Activated CD4-positive, alpha-beta T cell treated with anti-CD3 and anti-CD28 coated beads for 36 hours (primary cell): ENCODE data around the gene MYO1B. TPM values are rescaled to one million over a fixed set of nuclear protein-coding genes. Genes with fewer than 3 reads are reported as not detected.

Experiments
- ATAC-seq: fragments of 200-7000 bp; cut with Tn5 transposase; one replicate; pipeline ENCODE4 v1.10.0; 2021; ENCODE audit warnings: mild to moderate bottlenecking, moderate library complexity
- CTCF ChIA-PET: fragments of 350-600 bp; sonication (Branson Sonifier 250); formaldehyde crosslinking; loops from one replicate; lab custom pipeline; 2021; ENCODE audit warnings: antibody characterized with exemption; lab: Charles Lee
- POLR2A ChIA-PET: fragments of 350-600 bp; sonication (Branson Sonifier 250); formaldehyde crosslinking; loops from one replicate; lab custom pipeline; 2021; ENCODE audit warnings: antibody characterized with exemption, inconsistent platforms; lab: Charles Lee
- DNase-seq: peaks from one replicate; pipeline ENCODE4 v3.0.0-alpha.2; 2020
- H3K27ac Mint-ChIP-seq: one replicate; pipeline ENCODE4 v1.8.0; 2021; ENCODE audit warnings: mixed read lengths
- H3K27me3 Mint-ChIP-seq: one replicate; pipeline ENCODE4 v1.8.0; 2021; ENCODE audit warnings: mixed read lengths
- H3K36me3 Mint-ChIP-seq: one replicate; pipeline ENCODE4 v1.8.0; 2021; ENCODE audit warnings: low read depth, mixed read lengths
- H3K4me1 Mint-ChIP-seq: one replicate; pipeline ENCODE4 v1.8.0; 2021; ENCODE audit warnings: mixed read lengths
- H3K4me3 Mint-ChIP-seq: one replicate; pipeline ENCODE4 v1.8.0; 2021; ENCODE audit warnings: mild to moderate bottlenecking, moderate library complexity, mixed read lengths
- H3K9me3 Mint-ChIP-seq: one replicate; pipeline ENCODE4 v1.8.0; 2021; ENCODE audit warnings: low read depth, mixed read lengths
- intact Hi-C, 2 experiments: fragments of 100-400 bp; cut with DNase I in 1 of 2; cut with micrococcal nuclease in 1 of 2; formaldehyde crosslinking; loops; one replicate each; pipeline versions ENCODE4 v1.14.2 to v1.15.1; 2022 to 2024; cut with DNase I, micrococcal nuclease
- total RNA-seq, 2 experiments: library from RNA; stranded (reverse); gene quantifications; one replicate each; pipeline ENCODE4 v1.2.3, GENCODE V29; 2021

MYO1B gene
- total RNA-seq, 2 experiments from 2014 or later, result 29.7 to 36.7 TPM

GRCh38 chr2:191212119-191212518 is 33.1 kb upstream of the MYO1B start:
- Mint-ChIP-seq H3K4me1 (peaks cover 2% of the 10 kb centered on the region), H3K27ac (no peak overlapping the region), H3K9me3 (peaks cover 17% of the 10 kb centered on the region), H3K4me3 (no peak overlapping the region), H3K27me3 (no peaks in the 10 kb centered on the region), H3K36me3 (peaks cover 6% of the 10 kb centered on the region)
- DNase-seq (no peak), ATAC-seq (no peak)
- ChIA-PET POLR2A (no interaction called here), CTCF (no interaction called here)
- intact Hi-C loops, result no loop called here

GRCh38 chr2:191213333-191213732 is 31.9 kb upstream of the MYO1B start:
- no peak overlapping the region for H3K27ac Mint-ChIP-seq
- intact Hi-C loops, result no loop called here
- peaks cover 17% of the 10 kb centered on the region for H3K9me3 Mint-ChIP-seq
- CTCF ChIA-PET, result interaction anchor here (1.1 to 1.2 kb wide), 2 partner anchors 19 to 133 kb away, joined by 3 to 5 read pairs; no protein-coding TSS in a partner anchor
- peaks cover 12% of the 10 kb centered on the region for H3K4me1 Mint-ChIP-seq
- no peaks in the 10 kb centered on the region for H3K27me3 Mint-ChIP-seq
- DNase-seq, result no peak
- H3K36me3 Mint-ChIP-seq, result peaks cover 6% of the 10 kb centered on the region
- H3K4me3 Mint-ChIP-seq, result no peak overlapping the region
- ATAC-seq, result no peak
- POLR2A ChIA-PET, result no interaction called here

- POLR2A ChIA-PET, result no interaction called here
- peaks cover 17% of the 10 kb centered on the region for H3K9me3 Mint-ChIP-seq
- DNase-seq (no peak), ATAC-seq (no peak)
- H3K4me3 Mint-ChIP-seq, result no peak overlapping the region
- H3K27me3 Mint-ChIP-seq, result no peaks in the 10 kb centered on the region
- peaks cover 7% of the 10 kb centered on the region for H3K36me3 Mint-ChIP-seq
- no peak overlapping the region for H3K27ac Mint-ChIP-seq
- CTCF ChIA-PET, result interaction anchor here (0.6 to 1.9 kb wide), 4 partner anchors 18 to 306 kb away, joined by 3 to 4 read pairs (median 3); no protein-coding TSS in a partner anchor
- H3K4me1 Mint-ChIP-seq, result peaks cover 30% of the 10 kb centered on the region
- intact Hi-C loops, result no loop called here
Observed at GRCh38 chr2:191215230-191215629, 30.0 kb upstream of the MYO1B start.

- Mint-ChIP-seq H3K27me3 (no peaks in the 10 kb centered on the region), H3K4me3 (no peak overlapping the region), H3K9me3 (peaks cover 17% of the 10 kb centered on the region), H3K4me1 (peaks cover 33% of the 10 kb centered on the region), H3K27ac (no peak overlapping the region), H3K36me3 (peaks cover 7% of the 10 kb centered on the region)
- POLR2A ChIA-PET, result no interaction called here
- DNase-seq, result no peak
- no peak for ATAC-seq
- intact Hi-C loops, result no loop called here
- CTCF ChIA-PET, result interaction anchor here (0.6 to 1.9 kb wide), 3 partner anchors 19 to 62 kb away, joined by 3 to 4 read pairs (median 3); no protein-coding TSS in a partner anchor
Observed at GRCh38 chr2:191215666-191216065, 29.5 kb upstream of the MYO1B start.

GRCh38 chr2:191217580-191217979 is 27.6 kb upstream of the MYO1B start:
- Mint-ChIP-seq H3K4me1 (peaks cover 32% of the 10 kb centered on the region), H3K4me3 (no peak overlapping the region), H3K36me3 (peaks cover 4% of the 10 kb centered on the region), H3K9me3 (peaks cover 10% of the 10 kb centered on the region), H3K27me3 (no peaks in the 10 kb centered on the region), H3K27ac (no peak overlapping the region)
- intact Hi-C loops, result no loop called here
- ATAC-seq (no peak), DNase-seq (no peak)
- CTCF ChIA-PET, result interaction anchor here (0.7 to 4.2 kb wide), 19 partner anchors 10 to 306 kb away, joined by 3 to 26 read pairs (median 5); no protein-coding TSS in a partner anchor
- POLR2A ChIA-PET, result no interaction called here

GRCh38 chr2:191218292-191218898 is 26.8 kb upstream of the MYO1B start:
- ChIA-PET POLR2A (interaction anchor here (1.7 kb wide), 1 partner anchor 24 kb away, joined by 3 read pairs; no protein-coding TSS in a partner anchor), CTCF (interaction anchor here (0.6 to 4.2 kb wide), 25 partner anchors 11 to 928 kb away, joined by 3 to 26 read pairs (median 4); no protein-coding TSS in a partner anchor)
- Mint-ChIP-seq H3K27me3 (no peaks in the 10 kb centered on the region), H3K27ac (no peak overlapping the region), H3K4me1 (peaks cover 32% of the 10 kb centered on the region), H3K9me3 (peaks cover 4% of the 10 kb centered on the region), H3K36me3 (peaks cover 2% of the 10 kb centered on the region), H3K4me3 (no peak overlapping the region)
- ATAC-seq (peak; percentile 62), DNase-seq (peak; percentile 69)
- intact Hi-C loops, result loop anchor here (1.0 to 2.0 kb wide), 3 partner anchors 46 to 303 kb away; no protein-coding TSS in a partner anchor

GRCh38 chr2:191220671-191221070 is 24.5 kb upstream of the MYO1B start:
- CTCF ChIA-PET, result interaction anchor here (4.2 kb wide), 1 partner anchor 56 kb away, joined by 24 read pairs; no protein-coding TSS in a partner anchor

GRCh38 chr2:191221666-191222065 is 23.5 kb upstream of the MYO1B start:
- POLR2A ChIA-PET, result no interaction called here
- CTCF ChIA-PET, result no interaction called here
- no peak for ATAC-seq
- DNase-seq, result no peak
- intact Hi-C loops, result no loop called here
- Mint-ChIP-seq H3K4me1 (peaks cover 32% of the 10 kb centered on the region), H3K4me3 (no peak overlapping the region), H3K27ac (no peak overlapping the region), H3K36me3 (peaks cover 2% of the 10 kb centered on the region), H3K9me3 (peaks cover 3% of the 10 kb centered on the region), H3K27me3 (no peaks in the 10 kb centered on the region)

More at GRCh38 chr2:191220671-191221070, 24.5 kb upstream of the MYO1B start:
- peaks cover 3% of the 10 kb centered on the region for H3K9me3 Mint-ChIP-seq
- intact Hi-C loops, result no loop called here
- H3K36me3 Mint-ChIP-seq, result peaks cover 2% of the 10 kb centered on the region
- H3K27me3 Mint-ChIP-seq, result no peaks in the 10 kb centered on the region
- POLR2A ChIA-PET, result no interaction called here
- no peak overlapping the region for H3K4me3 Mint-ChIP-seq
- DNase-seq (no peak), ATAC-seq (no peak)
- H3K4me1 Mint-ChIP-seq, result peaks cover 32% of the 10 kb centered on the region
- no peak overlapping the region for H3K27ac Mint-ChIP-seq

GRCh38 chr2:191222507-191222906 is 22.7 kb upstream of the MYO1B start:
- Mint-ChIP-seq H3K4me1 (peaks cover 31% of the 10 kb centered on the region), H3K27me3 (no peaks in the 10 kb centered on the region), H3K4me3 (no peak overlapping the region), H3K27ac (no peak overlapping the region), H3K36me3 (peaks cover 2% of the 10 kb centered on the region), H3K9me3 (peaks cover 3% of the 10 kb centered on the region)
- CTCF ChIA-PET, result no interaction called here
- POLR2A ChIA-PET, result no interaction called here
- ATAC-seq, result no peak
- intact Hi-C loops, result no loop called here
- DNase-seq, result no peak

GRCh38 chr2:191222952-191223351 is 22.3 kb upstream of the MYO1B start:
- POLR2A ChIA-PET, result no interaction called here
- peaks cover 27% of the 10 kb centered on the region for H3K4me1 Mint-ChIP-seq
- H3K9me3 Mint-ChIP-seq, result peaks cover 3% of the 10 kb centered on the region
- intact Hi-C loops, result no loop called here
- no peaks in the 10 kb centered on the region for H3K27me3 Mint-ChIP-seq
- no peak for DNase-seq
- H3K4me3 Mint-ChIP-seq, result no peak overlapping the region
- CTCF ChIA-PET, result no interaction called here
- no peak overlapping the region for H3K27ac Mint-ChIP-seq
- H3K36me3 Mint-ChIP-seq, result peaks cover 2% of the 10 kb centered on the region
- ATAC-seq, result no peak

GRCh38 chr2:191225126-191225525 is 20.1 kb upstream of the MYO1B start:
- POLR2A ChIA-PET, result no interaction called here
- ATAC-seq (no peak), DNase-seq (no peak)
- CTCF ChIA-PET, result interaction anchor here (1.2 kb wide), 1 partner anchor 54 kb away, joined by 3 read pairs; no protein-coding TSS in a partner anchor
- intact Hi-C loops, result no loop called here
- Mint-ChIP-seq H3K36me3 (peaks cover under 1% of the 10 kb centered on the region), H3K27ac (no peak overlapping the region), H3K27me3 (no peaks in the 10 kb centered on the region), H3K4me1 (peaks cover 5% of the 10 kb centered on the region), H3K9me3 (peaks cover 3% of the 10 kb centered on the region), H3K4me3 (no peak overlapping the region)

- ATAC-seq, result no peak
- intact Hi-C loops, result no loop called here
- Mint-ChIP-seq H3K4me1 (peaks cover under 1% of the 10 kb centered on the region), H3K27me3 (no peaks in the 10 kb centered on the region), H3K36me3 (no peaks in the 10 kb centered on the region), H3K27ac (no peak overlapping the region), H3K4me3 (no peak overlapping the region), H3K9me3 (no peaks in the 10 kb centered on the region)
- ChIA-PET CTCF (no interaction called here), POLR2A (no interaction called here)
- no peak for DNase-seq
Observed at GRCh38 chr2:191225690-191226089, 19.5 kb upstream of the MYO1B start.
